ENCODE data around the gene PLCXD3.

Gene PLCXD3

DNA sequence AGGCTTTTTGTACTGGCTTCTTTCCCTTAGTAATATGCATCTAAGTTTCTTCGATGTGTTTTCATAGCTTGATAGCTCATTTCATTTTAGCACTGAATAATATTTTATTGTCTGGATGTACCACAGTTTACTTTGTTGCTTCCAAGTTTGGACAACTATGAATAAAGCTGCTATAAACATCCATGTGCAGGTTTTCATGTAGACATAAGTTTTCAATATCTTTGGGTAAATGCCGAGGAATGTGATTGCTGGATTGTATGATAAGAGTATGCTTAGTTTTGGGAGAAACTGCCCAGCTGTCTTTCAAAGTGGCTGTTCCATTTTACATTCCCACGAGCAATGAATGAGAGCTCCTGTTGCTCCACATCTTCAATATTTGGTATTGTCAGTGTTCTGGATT, 84.7 kb downstream of the PLCXD3 start:
- H3K27ac ChIP-seq = no peak overlapping the region
- TF ChIP-seq, protein P1, sequence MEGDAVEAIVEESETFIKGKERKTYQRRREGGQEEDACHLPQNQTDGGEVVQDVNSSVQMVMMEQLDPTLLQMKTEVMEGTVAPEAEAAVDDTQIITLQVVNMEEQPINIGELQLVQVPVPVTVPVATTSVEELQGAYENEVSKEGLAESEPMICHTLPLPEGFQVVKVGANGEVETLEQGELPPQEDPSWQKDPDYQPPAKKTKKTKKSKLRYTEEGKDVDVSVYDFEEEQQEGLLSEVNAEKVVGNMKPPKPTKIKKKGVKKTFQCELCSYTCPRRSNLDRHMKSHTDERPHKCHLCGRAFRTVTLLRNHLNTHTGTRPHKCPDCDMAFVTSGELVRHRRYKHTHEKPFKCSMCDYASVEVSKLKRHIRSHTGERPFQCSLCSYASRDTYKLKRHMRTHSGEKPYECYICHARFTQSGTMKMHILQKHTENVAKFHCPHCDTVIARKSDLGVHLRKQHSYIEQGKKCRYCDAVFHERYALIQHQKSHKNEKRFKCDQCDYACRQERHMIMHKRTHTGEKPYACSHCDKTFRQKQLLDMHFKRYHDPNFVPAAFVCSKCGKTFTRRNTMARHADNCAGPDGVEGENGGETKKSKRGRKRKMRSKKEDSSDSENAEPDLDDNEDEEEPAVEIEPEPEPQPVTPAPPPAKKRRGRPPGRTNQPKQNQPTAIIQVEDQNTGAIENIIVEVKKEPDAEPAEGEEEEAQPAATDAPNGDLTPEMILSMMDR (conservative IDR thresholded peaks at IDR 0.05) = no peak

DNA sequence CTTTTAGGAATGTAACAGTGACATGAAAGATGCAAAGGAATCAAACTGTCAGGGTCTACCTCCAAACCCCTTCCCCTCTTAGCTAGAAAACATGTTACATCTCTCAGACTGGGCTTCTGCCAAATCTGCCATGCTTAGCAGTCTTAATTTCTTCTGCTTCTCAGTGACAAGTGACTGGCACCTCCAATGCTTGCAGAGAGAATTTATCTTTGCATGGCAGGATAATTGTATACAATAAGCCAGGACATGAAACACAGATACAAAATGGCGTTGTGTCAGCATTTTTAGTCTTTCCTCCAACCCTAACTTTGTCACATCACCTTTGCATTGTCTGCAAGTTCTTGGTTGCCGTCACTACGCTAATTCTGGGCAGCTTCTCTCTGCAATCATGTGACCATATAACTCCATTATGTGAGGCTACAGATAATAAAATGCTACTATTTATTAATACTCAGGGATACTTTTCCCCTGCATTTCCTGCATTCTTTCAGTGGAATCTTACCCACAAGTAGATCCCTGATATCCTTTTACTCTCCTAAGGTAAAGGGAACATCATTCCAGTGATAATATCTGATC, 89.8 kb downstream of the PLCXD3 start:
- TF ChIP-seq, protein P1 (conservative IDR thresholded peaks at IDR 0.05) = no peak
- H3K27ac ChIP-seq = no peak overlapping the region

DNA sequence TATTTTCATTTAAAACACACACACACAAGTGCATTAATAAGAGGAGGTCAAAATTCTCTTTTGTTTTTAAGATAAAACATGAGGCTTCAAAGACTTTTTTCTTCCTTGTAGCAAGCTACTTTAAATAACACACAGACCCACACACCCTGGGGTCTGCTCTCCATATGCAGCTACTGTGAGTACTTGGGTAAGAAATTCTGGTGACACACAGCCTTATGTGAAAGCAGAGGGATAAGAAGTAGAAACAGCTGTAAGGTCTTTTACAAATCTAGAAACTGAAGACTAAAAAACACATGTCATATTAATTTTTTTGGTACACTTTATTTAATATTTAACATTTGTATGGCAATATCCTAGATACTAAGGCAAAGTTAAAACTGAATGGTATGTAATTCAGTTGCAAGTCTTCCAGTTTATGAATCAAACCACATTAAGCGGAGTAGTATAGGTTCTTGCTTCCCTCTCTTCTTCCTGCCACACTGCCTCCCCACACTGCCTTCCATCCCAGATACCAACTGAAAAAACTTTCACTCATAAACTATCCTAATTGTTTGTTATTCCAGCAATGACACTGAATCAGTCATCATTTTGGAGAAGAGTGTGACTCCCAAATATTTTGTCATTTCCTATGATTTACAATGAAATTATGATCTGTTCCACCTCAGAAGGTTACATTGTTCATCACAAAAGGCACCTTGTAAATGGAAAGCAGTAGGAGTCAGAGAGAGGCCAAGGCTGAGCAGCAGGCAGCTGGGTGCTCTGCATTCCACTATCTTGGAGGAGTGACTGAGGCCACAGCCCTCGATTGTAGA, 92.0 kb downstream of the PLCXD3 start:
- TF ChIP-seq, protein P1 (conservative IDR thresholded peaks at IDR 0.05) = no peak
- H3K27ac ChIP-seq = no peak overlapping the region

DNA sequence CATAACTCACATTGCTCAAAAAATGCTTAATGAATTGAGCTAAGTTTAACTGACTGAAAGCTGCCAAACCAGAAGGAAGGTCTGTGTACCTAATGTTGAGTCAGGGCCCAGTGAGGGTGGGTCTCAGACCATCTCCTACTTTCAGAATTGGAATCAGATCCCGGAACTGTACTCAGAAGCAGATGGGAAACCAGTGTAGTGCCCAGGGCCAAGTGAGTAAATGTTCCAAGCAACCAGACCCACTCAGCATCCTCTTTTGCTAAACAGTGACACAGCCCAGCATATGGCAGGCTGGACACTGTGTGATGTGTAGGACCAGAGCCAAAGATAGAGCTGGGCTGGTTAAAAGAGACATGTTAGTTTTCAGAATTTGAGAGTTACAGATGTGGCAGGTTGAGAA, 94.1 kb downstream of the PLCXD3 start:
- no peak overlapping the region for H3K27ac ChIP-seq
- TF ChIP-seq, protein P1 (conservative IDR thresholded peaks at IDR 0.05) = no peak

DNA sequence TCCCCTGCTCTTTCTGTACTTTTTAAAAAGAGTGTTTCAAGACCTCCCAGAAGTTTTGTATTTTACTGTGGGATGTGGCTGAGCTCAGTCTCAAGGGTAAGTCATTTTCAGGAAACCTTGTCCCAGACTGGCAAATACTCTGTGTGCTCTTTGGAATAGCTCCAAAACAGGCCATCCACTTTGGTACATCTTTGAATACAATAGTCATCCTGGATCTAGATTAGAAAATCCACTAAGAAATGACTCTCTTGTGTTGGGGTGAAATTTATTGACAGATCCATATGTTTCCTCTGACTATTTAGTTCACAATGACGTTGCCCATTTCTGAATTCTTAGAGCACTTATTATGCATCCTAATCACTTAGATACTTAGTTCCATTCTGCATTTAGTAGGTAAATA, 95.2 kb downstream of the PLCXD3 start:
- no peak overlapping the region for H3K27ac ChIP-seq
- TF ChIP-seq, protein P1 (conservative IDR thresholded peaks at IDR 0.05) = no peak

DNA sequence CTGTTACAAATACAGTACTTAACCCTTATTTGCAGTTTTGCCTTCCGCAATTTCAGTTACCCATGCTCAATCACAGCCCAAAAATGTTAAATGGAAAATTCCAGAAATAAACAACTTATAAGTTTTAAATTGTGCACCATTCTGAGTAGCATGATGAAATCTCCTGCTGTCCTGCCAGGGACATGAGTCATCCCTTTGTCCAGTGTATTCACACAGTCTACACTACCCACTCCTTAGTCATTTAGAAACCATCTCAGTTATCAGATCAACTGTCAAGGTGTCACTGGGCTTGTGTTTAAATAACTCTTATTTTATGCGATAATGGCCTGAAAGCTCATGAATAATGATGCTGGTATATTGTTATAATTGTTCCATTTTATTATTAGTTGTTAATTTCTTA, 95.8 kb downstream of the PLCXD3 start:
- TF ChIP-seq, protein P1 (conservative IDR thresholded peaks at IDR 0.05) = no peak
- H3K27ac ChIP-seq = no peak overlapping the region

DNA sequence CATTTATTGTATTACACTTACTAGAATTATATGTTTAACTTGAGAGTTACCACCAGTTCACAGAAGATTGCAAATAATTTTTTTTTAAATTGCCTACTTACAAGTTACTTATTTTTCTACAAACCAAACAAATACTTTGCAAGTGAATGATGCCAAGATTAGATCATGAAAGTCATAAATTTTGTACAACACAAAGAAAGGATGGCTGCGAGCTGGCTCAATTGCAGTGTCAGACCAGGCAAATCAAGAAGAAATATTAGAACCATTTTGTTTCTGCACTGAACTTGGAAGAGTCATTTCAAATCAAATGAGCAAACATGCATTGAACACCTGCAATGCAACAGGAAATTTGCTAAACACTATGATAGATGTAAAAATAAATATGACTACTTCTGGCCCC, 97.3 kb downstream of the PLCXD3 start:
- no peak overlapping the region for H3K27ac ChIP-seq

More for the DNA sequence above, 97.3 kb downstream of the PLCXD3 start:
- TF ChIP-seq, protein P1 (conservative IDR thresholded peaks at IDR 0.05) = no peak
